GM12878 (cell line): ENCODE data around the gene TBXAS1. TPM values are rescaled to one million over a fixed set of nuclear protein-coding genes. Genes with fewer than 3 reads are reported as not detected.

ENCODE experiments used
- ATAC-seq: fragments of 200-7000 bp; cut with Tn5 transposase; 3 replicates; pipeline ENCODE4 v1.9.1; 2020; ENCODE audit warnings: mild to moderate bottlenecking, moderate library complexity
- BruUV-seq: library from RNA; stranded (reverse); fragments of 400-500 nt; replicated peaks from 2 replicates; lab custom pipeline; 2021; lab: Mats Ljungman, UMichigan
- CTCF ChIA-PET: fragments of 300-600 bp; sonication (Branson Sonifier 250); formaldehyde crosslinking; extraction: SDS; loops from one replicate; lab custom pipeline; 2021; ENCODE audit warnings: inconsistent platforms; lab: Yijun Ruan, JAX
- POLR2A ChIA-PET: fragments of 350-600 bp; formaldehyde crosslinking; extraction: SDS; loops from one replicate; lab custom pipeline; 2021; ENCODE audit warnings: inconsistent platforms; lab: Charles Lee
- RAD21 ChIA-PET: fragments of 300-600 bp; sonication (Branson Sonifier 250); formaldehyde crosslinking; loops from one replicate; lab custom pipeline; 2023; ENCODE audit warnings: antibody characterized with exemption; ENCODE audit not compliant: unreplicated experiment; lab: Charles Lee
- SMC1A ChIA-PET: fragments of 300-600 bp; sonication (Branson Sonifier 250); formaldehyde crosslinking; loops from one replicate; lab custom pipeline; 2023; ENCODE audit not compliant: unreplicated experiment, uncharacterized antibody; lab: Charles Lee
- DNase-seq: peaks from one replicate; pipeline ENCODE4 v3.0.0-alpha.2; 2011; ENCODE audit warnings: low read depth, low spot score
- FAIRE-seq: peaks from 3 replicates; lab custom pipeline; 2011; peaks lifted over from hg19 to GRCh38; lab: Jason Lieb, UNC
- H2AFZ ChIP-seq: 2 replicates; pipeline ENCODE4 v1.6.0; 2011; ENCODE audit warnings: low read depth, low read length, control low read depth; ENCODE audit not compliant: control insufficient read depth
- H3K27ac ChIP-seq: 2 replicates; pipeline ENCODE4 v1.5.1; 2011; ENCODE audit warnings: control low read depth; ENCODE audit not compliant: control insufficient read depth, insufficient read depth
- H3K27me3 ChIP-seq, 2 experiments: replicated peaks in 1 of 2; 2 replicates each; pipeline versions ENCODE4 v1.6.0 to v1.6.1; 2011; ENCODE audit warnings: low read length in 1 of 2; ENCODE audit not compliant: control insufficient read depth in 2 of 2, insufficient read depth in 2 of 2
- H3K36me3 ChIP-seq, 2 experiments: 2 replicates each; pipeline ENCODE4 v1.5.1; 2011; ENCODE audit warnings: low read length in 1 of 2; ENCODE audit not compliant: control insufficient read depth in 2 of 2, insufficient read depth in 2 of 2
- H3K4me1 ChIP-seq: 2 replicates; pipeline ENCODE4 v1.6.1; 2011; ENCODE audit warnings: mild to moderate bottlenecking, low read length, moderate library complexity, mixed read lengths; ENCODE audit not compliant: control insufficient read depth, insufficient read depth
- H3K4me2 ChIP-seq: 2 replicates; pipeline ENCODE4 v1.6.0; 2011; ENCODE audit warnings: control low read depth; ENCODE audit not compliant: control insufficient read depth, insufficient read depth
- H3K4me3 ChIP-seq: fragments of 200-600 bp; sonication (generic); 2 replicates; pipeline ENCODE4 v1.5.1; 2016
- H3K79me2 ChIP-seq: 2 replicates; pipeline ENCODE4 v1.6.0; 2011; ENCODE audit warnings: low read length; ENCODE audit not compliant: control insufficient read depth, insufficient read depth
- H3K9ac ChIP-seq: 2 replicates; pipeline ENCODE4 v1.8.0; 2011; ENCODE audit warnings: low read length, control low read depth, mixed read lengths; ENCODE audit not compliant: control insufficient read depth, insufficient read depth
- H3K9me3 ChIP-seq: replicated peaks from 3 replicates; pipeline ENCODE4 v1.5.1; 2011; ENCODE audit warnings: mild to moderate bottlenecking, low read length; ENCODE audit not compliant: control insufficient read depth, insufficient read depth
- H4K20me1 ChIP-seq: 2 replicates; pipeline ENCODE4 v1.6.0; 2011; ENCODE audit not compliant: control insufficient read depth, insufficient read depth
- CEBPZ ChIP-seq: fragments of 150-350 bp; IDR thresholded peaks from 2 replicates; pipeline ENCODE4 v1.6.1; 2016; ENCODE audit warnings: low read depth, low read length
- CHD2 ChIP-seq: IDR thresholded peaks from 2 replicates; pipeline ENCODE4 v1.6.1; 2011; ENCODE audit warnings: low read depth, low read length, improper control_type of control experiment, borderline replicate concordance
- JUNB ChIP-seq: IDR thresholded peaks from 2 replicates; pipeline ENCODE4 v1.6.1; 2016; ENCODE audit warnings: antibody characterized with exemption, mild to moderate bottlenecking
- POU2F2 ChIP-seq: IDR thresholded peaks from 3 replicates; pipeline ENCODE4 v1.6.1; 2011; ENCODE audit warnings: low read depth, mild to moderate bottlenecking, low read length, borderline replicate concordance
- RUNX3 ChIP-seq: IDR thresholded peaks from 2 replicates; pipeline ENCODE4 v1.6.1; 2012; ENCODE audit warnings: low read length, inconsistent platforms
- WGBS: methylation state at CpG from one replicate; pipeline ENCODE4 v1.1.6; 2016; ENCODE audit warnings: low lambda C conversion rate; ENCODE audit not compliant: insufficient replicate concordance, insufficient coverage; ENCODE audit errors: missing lambda C conversion rate; 5-methylcytosine and 5-hydroxymethylcytosine counted together
- in situ Hi-C: fragments of 300-500 bp; cut with MboI; formaldehyde crosslinking; loops from 9 replicates; pipeline ENCODE4 v1.14.3; 2018; ENCODE audit warnings: mixed read lengths
- intact Hi-C: fragments of 100-400 bp; cut with micrococcal nuclease; formaldehyde crosslinking; loops from one replicate; pipeline ENCODE4 v1.14.2; 2022; ENCODE audit not compliant: unreplicated experiment
- polyA plus RNA-seq, 11 experiments: library from polyadenylated mRNA; depleted of rRNA in 4 of 11; unstranded in 6 of 11; stranded (reverse) in 5 of 11; fragments of >200 nt; fragmentation: Nextera tagmentation in 4 of 11; fragmentation: Illumina TruSeq in 1 of 11; extraction: Ambion mirVana in 4 of 11; extraction: Trizol in 1 of 11; gene quantifications; 1 replicate in 1 of 11; 2 replicates in 10 of 11; pipeline versions ENCODE4 v1.2.1 to v1.2.3, GENCODE V29; 2011 to 2016; ENCODE audit warnings: inconsistent platforms in 2 of 11, missing spikeins in 2 of 11, low read depth in 1 of 11
- total RNA-seq, 4 experiments: library from RNA; depleted of rRNA in 3 of 4; stranded (reverse); fragments of >200 nt in 3 of 4; fragmentation: Illumina TruSeq in 1 of 4; extraction: Trizol in 1 of 4; gene quantifications; 2 replicates each; pipeline versions ENCODE4 v1.2.1 to v1.2.3, GENCODE V29; 2013 to 2021

Gene TBXAS1
- total and polyA plus RNA-seq, 10 of the 15 experiments (the other 5 are each of a cell fraction or from before 2014, with no cell fraction given), result 1.5 to 32.7 (median 16.3) TPM

GRCh38 chr7:139829775-139830117 is 682 bp downstream of the TBXAS1 start (continued):
- TF ChIP-seq CEBPZ (no peak), RUNX3 (peak; percentile 60; the same call in 1 of the 2 replicates), JUNB (peak; percentile 40)

GRCh38 chr7:139830292-139830691 is 1.2 kb downstream of the TBXAS1 start:
- H2AFZ ChIP-seq, result peak overlapping the region; percentile 90
- H3K36me3 ChIP-seq, result no peaks in the 10 kb centered on the region
- peak overlapping the region; percentile 54 for H3K4me3 ChIP-seq
- H3K9ac ChIP-seq, result peak overlapping the region; percentile 56
- H3K4me1 ChIP-seq, result peaks cover 26% of the 10 kb centered on the region
- peak overlapping the region; percentile 90 for H3K4me2 ChIP-seq
- intact Hi-C loops, result no loop called here
- H3K79me2 ChIP-seq, result peaks cover 2% of the 10 kb centered on the region; the same call in 1 of the 2 replicates
- WGBS, result 39% methylated on average over 4 of the region's 4 CpGs
- peaks cover 0 to 1% of the 10 kb centered on the region in 2 experiments; a peak in 1 of 4 replicates for H3K27me3 ChIP-seq
- BruUV-seq, result no TSS peak
- no peak for TF ChIP-seq CHD2
- TF ChIP-seq POU2F2, result 0 out of 3 replicates have a peak, but pooled peaks have one; percentile 18
- H3K27ac ChIP-seq, result peak overlapping the region; percentile 81
- DNase-seq (no peak), ATAC-seq (no peak; the same call in 2 of the 3 replicates), FAIRE-seq (no peak)
- POLR2A ChIA-PET, result interaction anchor here (1.5 kb wide), 1 partner anchor 53 kb away, joined by 4 read pairs; the partner anchor contains the start of gene HIPK2
- in situ Hi-C loops, result no loop called here
- CTCF ChIA-PET, result interaction anchor here (0.6 to 3.9 kb wide), 8 partner anchors 18 to 228 kb away, joined by 3 to 19 read pairs (median 3); no protein-coding TSS in a partner anchor
- H4K20me1 ChIP-seq, result no peaks in the 10 kb centered on the region
- SMC1A ChIA-PET, result interaction anchor here (0.8 to 3.9 kb wide), 13 partner anchors 9 to 183 kb away, joined by 3 to 24 read pairs (median 5); no protein-coding TSS in a partner anchor
- RAD21 ChIA-PET, result interaction anchor here (0.8 to 3.2 kb wide), 8 partner anchors 21 to 184 kb away, joined by 3 to 22 read pairs (median 5); no protein-coding TSS in a partner anchor
- H3K9me3 ChIP-seq, result no peaks in the 10 kb centered on the region; the same call in 1 of the 3 replicates
